Measurements from ENCODE around the gene TSPAN2. TPM values are rescaled to one million over a fixed set of nuclear protein-coding genes. Genes with fewer than 3 reads are reported as not detected.

TSPAN2 gene
- total RNA-seq, 4 donors from 2014 or later: 1.0 to 5.1 (median 2.2) TPM

- no peak for TF ChIP-seq CTCF (IDR thresholded peaks at IDR 0.05; ENCODE audit: low read depth)
Measured at GRCh38 chr1:115057661-115058254, 31.5 kb downstream of the TSPAN2 start.

DNA sequence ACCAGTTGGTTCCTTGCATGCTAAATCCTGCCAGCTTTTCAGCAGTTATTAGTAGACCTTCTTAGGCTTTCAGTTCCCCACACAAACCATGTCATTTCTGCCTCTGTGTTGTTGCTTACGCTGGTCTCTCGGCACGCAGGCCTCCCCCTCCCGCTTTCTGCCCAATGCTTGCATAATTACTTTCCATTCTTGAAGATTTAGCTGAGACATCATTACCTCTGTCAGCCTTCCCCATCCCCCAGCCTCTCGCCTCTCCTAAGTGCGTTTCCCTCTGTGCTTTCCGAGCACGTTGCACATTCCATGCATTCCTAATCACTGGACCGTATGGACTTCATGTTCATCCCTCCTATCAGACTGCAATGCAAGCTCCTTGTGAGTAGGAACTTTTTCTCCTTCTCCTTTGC lies 32.9 kb downstream of the TSPAN2 start:
- TF ChIP-seq CTCF (IDR thresholded peaks at IDR 0.05; ENCODE audit: low read depth): no peak

- TF ChIP-seq CTCF (IDR thresholded peaks at IDR 0.05; ENCODE audit: low read depth): no peak
Measured at GRCh38 chr1:115052454-115053083, 36.7 kb downstream of the TSPAN2 start.

GRCh38 chr1:115051850-115052249 lies 37.5 kb downstream of the TSPAN2 start:
- no peak for TF ChIP-seq CTCF (IDR thresholded peaks at IDR 0.05; ENCODE audit: low read depth)

GRCh38 chr1:115046751-115047150 lies 42.6 kb downstream of the TSPAN2 start:
- TF ChIP-seq CTCF (IDR thresholded peaks at IDR 0.05; ENCODE audit: low read depth): no peak

DNA sequence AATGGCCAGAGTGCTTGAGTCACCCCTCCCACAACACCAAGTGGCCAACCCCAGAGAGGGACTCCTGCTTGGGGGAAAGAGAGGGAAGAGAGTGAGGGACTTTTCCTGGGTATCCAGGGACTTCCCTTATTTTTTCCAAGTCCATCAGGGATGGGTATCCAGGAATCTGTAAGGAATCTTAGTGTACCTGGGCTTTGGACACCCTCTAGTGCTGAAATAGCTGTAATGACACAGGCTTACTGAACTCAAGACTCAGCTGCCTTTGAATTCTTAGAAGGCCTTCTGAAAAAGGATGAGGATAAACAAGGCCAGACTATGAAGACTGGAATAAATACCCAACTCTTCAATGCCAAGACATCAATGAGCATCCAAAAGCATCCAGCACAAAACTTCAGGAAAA lies 47.6 kb downstream of the TSPAN2 start:
- TF ChIP-seq CTCF (IDR thresholded peaks at IDR 0.05; ENCODE audit: low read depth): no peak

DNA sequence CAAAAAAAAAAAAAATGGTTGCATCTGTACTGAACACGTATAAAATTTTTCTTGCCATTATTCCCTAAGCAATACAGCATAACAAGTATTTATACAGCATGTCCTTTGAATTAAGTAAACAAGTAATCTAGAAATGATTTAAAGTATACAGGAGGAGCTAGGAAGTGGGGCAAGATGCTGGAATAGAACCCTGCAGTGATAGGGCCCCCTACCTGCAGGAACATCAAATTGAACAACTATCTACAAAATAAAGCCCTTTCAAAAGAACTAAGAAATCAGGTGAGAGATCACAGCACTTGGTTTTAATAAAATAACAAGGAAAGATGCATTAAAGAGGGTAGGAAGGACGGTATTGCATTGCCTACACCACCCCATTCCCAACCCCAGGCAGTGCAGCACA lies 48.8 kb downstream of the TSPAN2 start:
- TF ChIP-seq CTCF (IDR thresholded peaks at IDR 0.05; ENCODE audit: low read depth): no peak
